ENCODE data around the gene BICDL2. TPM values are rescaled to one million over a fixed set of nuclear protein-coding genes. Genes with fewer than 3 reads are reported as not detected.

Gene BICDL2
- polyA plus RNA-seq, 1 donor from 2014 or later, result 0.37 TPM

GRCh38 chr16:3003582-3004270 is 33.0 kb downstream of the BICDL2 start:
- Histone ChIP-seq H3K4me3 (ENCODE audit: low read length) (peak overlapping the region; percentile 50), H3K27me3 (ENCODE audit: insufficient read depth, low read depth, low read length) (peaks cover 40% of the 10 kb centered on the region), H3F3A (ENCODE audit: insufficient read depth, low read length, poor library complexity, severe bottlenecking) (no peaks in the 10 kb centered on the region), H4K20me1 (ENCODE audit: insufficient read depth) (no peaks in the 10 kb centered on the region), H3K9me3 (ENCODE audit: low read length) (no peaks in the 10 kb centered on the region), H2AFZ (ENCODE audit: low read depth, low read length) (no peak overlapping the region), H3K79me2 (replicated peaks; ENCODE audit: insufficient read depth, low read length) (no peaks in the 10 kb centered on the region), H3K36me3 (ENCODE audit: insufficient read depth, low read length) (no peaks in the 10 kb centered on the region), H3K9me2 (ENCODE audit: insufficient read depth, low read length) (no peaks in the 10 kb centered on the region), H3K27ac (ENCODE audit: low read length) (no peak overlapping the region), H3K9ac (ENCODE audit: low read length) (no peak overlapping the region), H3K4me2 (ENCODE audit: low read length) (no peak overlapping the region)
- TF ChIP-seq TAF1 (IDR thresholded peaks at IDR 0.05; ENCODE audit: low read depth) (no peak), EZH2 (IDR thresholded peaks at IDR 0.05; ENCODE audit: borderline replicate concordance, insufficient read depth, low read length, poor library complexity, severe bottlenecking) (no peak), POLR2AphosphoS5 (IDR thresholded peaks at IDR 0.05) (peak; percentile 24), RAD21 (conservative IDR thresholded peaks at IDR 0.05) (peak; percentile 75), SMC3 (conservative IDR thresholded peaks at IDR 0.05; ENCODE audit: poor library complexity) (peak; percentile 71), CTCF (IDR thresholded peaks at IDR 0.05; ENCODE audit: poor library complexity, severe bottlenecking) (peak; percentile 79), MXI1 (conservative IDR thresholded peaks at IDR 0.05; ENCODE audit: poor library complexity, severe bottlenecking) (peak; percentile 32), EP300 (conservative IDR thresholded peaks at IDR 0.05; ENCODE audit: poor library complexity, severe bottlenecking) (peak; percentile 73)
- TF ChIP-seq, protein P1, sequence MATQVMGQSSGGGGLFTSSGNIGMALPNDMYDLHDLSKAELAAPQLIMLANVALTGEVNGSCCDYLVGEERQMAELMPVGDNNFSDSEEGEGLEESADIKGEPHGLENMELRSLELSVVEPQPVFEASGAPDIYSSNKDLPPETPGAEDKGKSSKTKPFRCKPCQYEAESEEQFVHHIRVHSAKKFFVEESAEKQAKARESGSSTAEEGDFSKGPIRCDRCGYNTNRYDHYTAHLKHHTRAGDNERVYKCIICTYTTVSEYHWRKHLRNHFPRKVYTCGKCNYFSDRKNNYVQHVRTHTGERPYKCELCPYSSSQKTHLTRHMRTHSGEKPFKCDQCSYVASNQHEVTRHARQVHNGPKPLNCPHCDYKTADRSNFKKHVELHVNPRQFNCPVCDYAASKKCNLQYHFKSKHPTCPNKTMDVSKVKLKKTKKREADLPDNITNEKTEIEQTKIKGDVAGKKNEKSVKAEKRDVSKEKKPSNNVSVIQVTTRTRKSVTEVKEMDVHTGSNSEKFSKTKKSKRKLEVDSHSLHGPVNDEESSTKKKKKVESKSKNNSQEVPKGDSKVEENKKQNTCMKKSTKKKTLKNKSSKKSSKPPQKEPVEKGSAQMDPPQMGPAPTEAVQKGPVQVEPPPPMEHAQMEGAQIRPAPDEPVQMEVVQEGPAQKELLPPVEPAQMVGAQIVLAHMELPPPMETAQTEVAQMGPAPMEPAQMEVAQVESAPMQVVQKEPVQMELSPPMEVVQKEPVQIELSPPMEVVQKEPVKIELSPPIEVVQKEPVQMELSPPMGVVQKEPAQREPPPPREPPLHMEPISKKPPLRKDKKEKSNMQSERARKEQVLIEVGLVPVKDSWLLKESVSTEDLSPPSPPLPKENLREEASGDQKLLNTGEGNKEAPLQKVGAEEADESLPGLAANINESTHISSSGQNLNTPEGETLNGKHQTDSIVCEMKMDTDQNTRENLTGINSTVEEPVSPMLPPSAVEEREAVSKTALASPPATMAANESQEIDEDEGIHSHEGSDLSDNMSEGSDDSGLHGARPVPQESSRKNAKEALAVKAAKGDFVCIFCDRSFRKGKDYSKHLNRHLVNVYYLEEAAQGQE (IDR thresholded peaks at IDR 0.05; ENCODE audit: borderline replicate concordance), result no peak

GRCh38 chr16:3001316-3001715 is 35.4 kb downstream of the BICDL2 start:
- TF ChIP-seq MXI1 (conservative IDR thresholded peaks at IDR 0.05; ENCODE audit: poor library complexity, severe bottlenecking) (no peak), TAF1 (IDR thresholded peaks at IDR 0.05; ENCODE audit: low read depth) (no peak), SMC3 (conservative IDR thresholded peaks at IDR 0.05; ENCODE audit: poor library complexity) (no peak), POLR2AphosphoS5 (IDR thresholded peaks at IDR 0.05) (no peak), EZH2 (IDR thresholded peaks at IDR 0.05; ENCODE audit: borderline replicate concordance, insufficient read depth, low read length, poor library complexity, severe bottlenecking) (no peak), EP300 (conservative IDR thresholded peaks at IDR 0.05; ENCODE audit: poor library complexity, severe bottlenecking) (no peak), RAD21 (conservative IDR thresholded peaks at IDR 0.05) (no peak), CTCF (IDR thresholded peaks at IDR 0.05; ENCODE audit: poor library complexity, severe bottlenecking) (no peak)
- TF ChIP-seq, protein P1 (IDR thresholded peaks at IDR 0.05; ENCODE audit: borderline replicate concordance), result no peak
- H4K20me1 ChIP-seq (ENCODE audit: insufficient read depth), result no peaks in the 10 kb centered on the region

More at GRCh38 chr16:3001316-3001715, 35.4 kb downstream of the BICDL2 start:
- no peak overlapping the region for H3K4me3 ChIP-seq (ENCODE audit: low read length)
- H3K79me2 ChIP-seq (replicated peaks; ENCODE audit: insufficient read depth, low read length), result no peaks in the 10 kb centered on the region
- H3K9ac ChIP-seq (ENCODE audit: low read length), result no peak overlapping the region
- H3K4me2 ChIP-seq (ENCODE audit: low read length), result no peak overlapping the region
- H3F3A ChIP-seq (ENCODE audit: insufficient read depth, low read length, poor library complexity, severe bottlenecking), result no peaks in the 10 kb centered on the region
- H3K9me3 ChIP-seq (ENCODE audit: low read length), result no peaks in the 10 kb centered on the region
- no peak overlapping the region for H2AFZ ChIP-seq (ENCODE audit: low read depth, low read length)
- H3K27me3 ChIP-seq (ENCODE audit: insufficient read depth, low read depth, low read length), result peaks cover 16% of the 10 kb centered on the region
- no peak overlapping the region for H3K27ac ChIP-seq (ENCODE audit: low read length)
- H3K9me2 ChIP-seq (ENCODE audit: insufficient read depth, low read length), result no peaks in the 10 kb centered on the region
- H3K36me3 ChIP-seq (ENCODE audit: insufficient read depth, low read length), result no peaks in the 10 kb centered on the region
